ENCODE measurements around the gene C6. TPM values are rescaled to one million over a fixed set of nuclear protein-coding genes. Genes with fewer than 3 reads are reported as not detected.
A peak's percentile ranks its signal among the peaks of the same experiment; 100 is the strongest.

Gene C6
- total and polyA plus RNA-seq, 8 donors: 26.6 to 116 (median 60.7) TPM

DNA sequence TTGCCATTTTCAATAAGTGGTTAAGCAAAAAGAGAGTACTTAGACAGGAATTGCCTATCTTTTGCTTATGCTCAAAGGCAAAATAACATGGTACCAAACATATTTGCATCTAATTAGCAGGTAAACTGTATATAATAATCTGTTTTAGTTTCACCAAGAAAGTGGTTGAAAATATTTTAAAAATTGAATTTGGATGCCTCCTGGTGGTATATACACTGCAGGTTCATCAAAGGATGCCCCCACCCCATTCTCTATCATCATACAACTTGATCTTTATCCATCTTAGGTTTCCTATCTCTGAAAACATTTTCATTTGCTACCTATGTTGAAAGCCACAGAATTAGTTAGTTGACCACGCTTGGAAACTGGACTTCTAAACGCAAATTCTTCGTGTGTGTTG, 95.2 kb downstream of the C6 start:
- Histone ChIP-seq H3K27me3 (no peaks in the 10 kb centered on the region), H3K36me3 (no peaks in the 10 kb centered on the region), H3K4me3 (no peak overlapping the region), H3K9me3 (no peaks in the 10 kb centered on the region), H3K27ac (no peak overlapping the region), H3K4me1 (no peaks in the 10 kb centered on the region)
- no peak for FAIRE-seq
- DNase-seq: no peak
- no peak for ATAC-seq
- TF ChIP-seq, protein P1, sequence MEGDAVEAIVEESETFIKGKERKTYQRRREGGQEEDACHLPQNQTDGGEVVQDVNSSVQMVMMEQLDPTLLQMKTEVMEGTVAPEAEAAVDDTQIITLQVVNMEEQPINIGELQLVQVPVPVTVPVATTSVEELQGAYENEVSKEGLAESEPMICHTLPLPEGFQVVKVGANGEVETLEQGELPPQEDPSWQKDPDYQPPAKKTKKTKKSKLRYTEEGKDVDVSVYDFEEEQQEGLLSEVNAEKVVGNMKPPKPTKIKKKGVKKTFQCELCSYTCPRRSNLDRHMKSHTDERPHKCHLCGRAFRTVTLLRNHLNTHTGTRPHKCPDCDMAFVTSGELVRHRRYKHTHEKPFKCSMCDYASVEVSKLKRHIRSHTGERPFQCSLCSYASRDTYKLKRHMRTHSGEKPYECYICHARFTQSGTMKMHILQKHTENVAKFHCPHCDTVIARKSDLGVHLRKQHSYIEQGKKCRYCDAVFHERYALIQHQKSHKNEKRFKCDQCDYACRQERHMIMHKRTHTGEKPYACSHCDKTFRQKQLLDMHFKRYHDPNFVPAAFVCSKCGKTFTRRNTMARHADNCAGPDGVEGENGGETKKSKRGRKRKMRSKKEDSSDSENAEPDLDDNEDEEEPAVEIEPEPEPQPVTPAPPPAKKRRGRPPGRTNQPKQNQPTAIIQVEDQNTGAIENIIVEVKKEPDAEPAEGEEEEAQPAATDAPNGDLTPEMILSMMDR (IDR thresholded peaks at IDR 0.05): no peak
- 90 to 94% methylated on average over 3 of the region's 3 CpGs for WGBS, 2 donors
- intact Hi-C loops (cut with DNase I): no loop called here

DNA sequence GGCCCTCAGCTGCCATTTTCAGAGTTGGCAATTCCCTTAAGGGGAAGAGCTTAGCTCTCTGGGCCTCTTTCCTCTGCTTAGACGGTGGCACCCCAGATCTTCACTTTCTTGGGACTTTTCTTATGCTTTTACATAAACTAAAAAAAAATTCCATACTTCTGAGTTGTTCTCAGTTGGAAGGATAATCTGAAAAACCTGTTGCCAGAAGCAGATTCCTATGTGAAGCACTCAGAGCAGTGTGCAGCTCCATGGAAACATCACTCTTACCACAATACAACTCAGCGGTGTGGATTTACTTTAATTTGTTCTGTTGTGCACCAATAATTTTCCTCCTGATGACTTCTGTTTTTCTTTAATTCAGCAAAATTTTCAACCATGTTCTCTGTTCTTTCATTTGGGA, 98.1 kb downstream of the C6 start:
- Histone ChIP-seq H3K4me1 (no peaks in the 10 kb centered on the region), H3K27me3 (no peaks in the 10 kb centered on the region), H3K36me3 (no peaks in the 10 kb centered on the region), H3K4me3 (no peak overlapping the region), H3K9me3 (no peaks in the 10 kb centered on the region), H3K27ac (no peak overlapping the region)
- WGBS, 2 donors: 82 to 89% methylated on average over 2 of the region's 2 CpGs
- peak in 1 of 4 donors; percentile 47 for ATAC-seq
- no peak for FAIRE-seq
- intact Hi-C loops (cut with DNase I): no loop called here
- no peak for DNase-seq
- TF ChIP-seq, protein P1 (IDR thresholded peaks at IDR 0.05): no peak

DNA sequence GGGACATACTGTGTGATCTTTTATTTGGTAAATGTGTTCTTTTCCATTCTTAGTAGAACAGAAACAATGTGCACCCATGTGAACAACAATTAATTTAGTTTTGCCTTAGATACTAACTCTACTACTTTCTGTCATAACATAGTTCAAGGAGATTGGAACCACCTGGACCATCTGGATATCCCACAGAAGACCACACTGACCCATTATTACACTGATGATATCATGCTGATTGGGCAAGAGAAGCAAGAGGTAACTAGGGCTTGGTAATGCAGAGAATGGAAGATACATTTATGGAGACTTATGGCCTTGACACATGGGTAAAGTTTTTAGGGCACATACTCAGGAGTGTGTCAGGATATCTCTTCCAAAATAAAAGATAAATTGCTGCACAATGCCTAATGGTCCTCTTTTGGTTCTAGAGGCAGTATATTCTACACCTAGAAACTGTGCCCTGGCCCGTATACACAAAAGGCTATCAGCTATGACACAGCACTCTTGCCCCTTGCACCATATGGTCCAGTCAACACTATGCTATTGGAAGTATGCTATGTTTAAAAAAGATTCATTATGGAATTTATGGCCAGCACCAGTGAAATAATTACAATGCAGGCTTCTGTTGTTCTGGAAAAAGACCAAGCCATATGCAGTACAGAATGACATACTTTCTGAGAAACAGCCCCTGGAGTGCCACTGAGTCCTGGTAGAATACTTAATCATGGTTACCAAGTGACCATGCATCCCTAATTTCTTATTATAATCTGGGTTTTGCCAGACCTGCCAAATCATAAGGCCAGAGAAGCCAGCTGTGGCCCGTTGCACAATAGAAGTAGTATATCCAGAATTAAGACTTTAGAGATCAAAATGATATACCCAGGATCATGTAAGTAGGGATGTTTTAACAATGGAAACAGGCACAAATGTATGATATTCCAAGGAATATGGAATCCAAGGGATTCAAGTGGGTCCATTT, 100.6 kb downstream of the C6 start:
- Histone ChIP-seq H3K4me1 (no peaks in the 10 kb centered on the region), H3K27me3 (no peaks in the 10 kb centered on the region), H3K36me3 (no peaks in the 10 kb centered on the region), H3K27ac (no peak overlapping the region), H3K4me3 (no peak overlapping the region), H3K9me3 (no peaks in the 10 kb centered on the region)
- intact Hi-C loops (cut with DNase I): no loop called here
- FAIRE-seq: no peak
- TF ChIP-seq, protein P1 (IDR thresholded peaks at IDR 0.05): no peak
- 73 to 87% methylated on average over 2 of the region's 2 CpGs for WGBS, 2 donors
- no peak for DNase-seq
- no peak for ATAC-seq

DNA sequence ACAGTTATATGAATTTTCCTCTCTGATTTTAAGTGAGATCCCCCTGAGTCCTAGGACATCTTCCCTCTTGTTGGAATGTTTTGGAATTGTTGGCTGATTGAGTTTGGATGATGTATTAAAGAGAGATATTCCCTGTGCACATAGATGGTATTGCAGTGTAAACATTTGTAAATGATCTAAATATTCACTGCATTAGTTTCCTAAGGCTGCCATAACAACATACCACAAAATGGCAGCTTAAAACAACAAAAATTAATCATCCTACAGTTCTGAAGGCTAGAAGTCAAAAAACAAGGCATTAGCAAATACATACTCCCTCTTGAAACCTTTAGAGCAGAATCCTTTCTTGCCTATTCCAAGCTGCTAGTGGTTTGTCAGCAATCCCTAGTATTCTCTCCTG, 104.1 kb downstream of the C6 start:
- H3K9me3 ChIP-seq: no peaks in the 10 kb centered on the region
- intact Hi-C loops (cut with DNase I): no loop called here
- no peaks in the 10 kb centered on the region for H3K27me3 ChIP-seq
- FAIRE-seq: no peak
- TF ChIP-seq, protein P1 (IDR thresholded peaks at IDR 0.05): no peak
- H3K36me3 ChIP-seq: no peaks in the 10 kb centered on the region
- no peaks in the 10 kb centered on the region for H3K4me1 ChIP-seq
- DNase-seq: no peak
- H3K27ac ChIP-seq: no peak overlapping the region
- no peak for ATAC-seq
- no peak overlapping the region for H3K4me3 ChIP-seq

DNA sequence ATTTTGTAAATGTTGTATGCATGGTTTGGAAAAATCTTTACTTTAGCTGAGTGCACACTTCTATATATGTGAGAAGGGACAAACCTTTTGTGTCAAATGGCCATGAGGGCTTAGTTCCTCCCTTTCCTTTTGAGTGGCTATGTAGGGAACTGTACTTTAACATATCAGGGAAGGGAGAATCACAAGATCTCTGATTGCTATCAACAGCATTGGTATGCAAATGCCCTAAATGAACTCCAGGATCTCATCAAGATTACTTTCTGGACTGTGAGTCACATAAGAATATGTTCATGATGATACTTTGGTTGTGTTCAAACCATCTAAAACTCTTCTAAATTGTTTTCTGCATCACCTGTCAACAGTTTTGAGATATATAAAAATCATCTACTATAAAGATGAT, 111.0 kb downstream of the C6 start:
- DNase-seq: no peak
- Histone ChIP-seq H3K27me3 (no peaks in the 10 kb centered on the region), H3K9me3 (no peaks in the 10 kb centered on the region), H3K27ac (no peak overlapping the region), H3K4me3 (no peak overlapping the region), H3K4me1 (no peaks in the 10 kb centered on the region), H3K36me3 (no peaks in the 10 kb centered on the region)
- intact Hi-C loops (cut with DNase I): no loop called here
- TF ChIP-seq, protein P1 (IDR thresholded peaks at IDR 0.05): no peak
- ATAC-seq: no peak
- no peak for FAIRE-seq
